ENCODE results near the gene NOS1AP.

The NOS1AP gene

GRCh38 chr1:162141281-162142054 is 72.0 kb downstream of the NOS1AP start:
- DNase-seq: no peak

GRCh38 chr1:162142968-162143367 is 73.5 kb downstream of the NOS1AP start:
- no peak for DNase-seq

- DNase-seq: no peak
Measured at GRCh38 chr1:162144268-162144667, 74.8 kb downstream of the NOS1AP start.

GRCh38 chr1:162144853-162145252 is 75.4 kb downstream of the NOS1AP start:
- no peak for DNase-seq

- DNase-seq: no peak
Measured at GRCh38 chr1:162145280-162145965, 75.9 kb downstream of the NOS1AP start.

- DNase-seq: no peak
Measured at GRCh38 chr1:162145966-162146696, 76.6 kb downstream of the NOS1AP start.

- DNase-seq: no peak
Measured at GRCh38 chr1:162147760-162148159, 78.3 kb downstream of the NOS1AP start.

- DNase-seq: no peak
Measured at GRCh38 chr1:162150112-162150511, 80.6 kb downstream of the NOS1AP start.

GRCh38 chr1:162151900-162152829 is 82.7 kb downstream of the NOS1AP start:
- DNase-seq: no peak

GRCh38 chr1:162153374-162153773 is 83.9 kb downstream of the NOS1AP start:
- no peak for DNase-seq

- no peak for DNase-seq
Measured at GRCh38 chr1:162157469-162157868, 88.0 kb downstream of the NOS1AP start.

- DNase-seq: no peak
Measured at GRCh38 chr1:162158624-162159271, 89.3 kb downstream of the NOS1AP start.

- DNase-seq: peak; percentile 60
Measured at GRCh38 chr1:162159515-162159914, 90.0 kb downstream of the NOS1AP start.

GRCh38 chr1:162161916-162162550 is 92.5 kb downstream of the NOS1AP start:
- DNase-seq: no peak

GRCh38 chr1:162165528-162165927 is 96.0 kb downstream of the NOS1AP start:
- no peak for DNase-seq

- DNase-seq: peak; percentile 93
Measured at GRCh38 chr1:162166917-162167615, 97.6 kb downstream of the NOS1AP start.

GRCh38 chr1:162168261-162168660 is 98.8 kb downstream of the NOS1AP start:
- DNase-seq: no peak

- no peak for DNase-seq
Measured at GRCh38 chr1:162169031-162169790, 99.7 kb downstream of the NOS1AP start.

GRCh38 chr1:162171111-162171510 is 101.6 kb downstream of the NOS1AP start:
- DNase-seq: no peak
